HG02840 (cell line): ENCODE measurements around the gene NINL.
"Not testable (repeated sequence)": the region's sequence is repeated elsewhere in the genome, so short reads cannot be mapped to it uniquely, and the experiment has no call there.

Experiments used
- ATAC-seq: cut with Tn5 transposase; IDR thresholded peaks from one replicate; pipeline ENCODE4 v1.9.1; 2021; ENCODE audit warnings: mild to moderate bottlenecking, moderate library complexity, moderate number of reproducible peaks; ENCODE audit not compliant: unreplicated experiment, low FRiP score

NINL gene

DNA sequence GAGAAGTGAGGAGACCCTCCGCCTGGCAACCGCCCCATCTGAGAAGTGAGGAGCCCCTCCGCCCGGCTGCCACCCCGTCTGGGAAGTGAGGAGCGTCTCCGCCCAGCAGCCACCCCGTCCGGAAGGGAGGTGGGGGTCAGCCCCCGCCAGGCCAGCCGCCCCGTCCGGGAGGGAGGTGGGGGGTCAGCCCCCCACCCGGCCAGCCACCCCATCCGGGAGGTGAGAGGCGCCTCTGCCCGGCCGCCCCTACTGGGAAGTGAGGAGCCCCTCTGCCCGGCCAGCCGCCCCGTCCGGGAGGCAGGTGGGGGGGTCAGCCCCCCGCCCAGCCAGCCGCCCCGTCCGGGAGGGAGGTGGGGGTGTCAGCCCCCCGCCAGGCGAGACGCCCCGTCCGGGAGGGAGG is 23.6 kb downstream of the NINL start:
- ATAC-seq = not testable (repeated sequence)

DNA sequence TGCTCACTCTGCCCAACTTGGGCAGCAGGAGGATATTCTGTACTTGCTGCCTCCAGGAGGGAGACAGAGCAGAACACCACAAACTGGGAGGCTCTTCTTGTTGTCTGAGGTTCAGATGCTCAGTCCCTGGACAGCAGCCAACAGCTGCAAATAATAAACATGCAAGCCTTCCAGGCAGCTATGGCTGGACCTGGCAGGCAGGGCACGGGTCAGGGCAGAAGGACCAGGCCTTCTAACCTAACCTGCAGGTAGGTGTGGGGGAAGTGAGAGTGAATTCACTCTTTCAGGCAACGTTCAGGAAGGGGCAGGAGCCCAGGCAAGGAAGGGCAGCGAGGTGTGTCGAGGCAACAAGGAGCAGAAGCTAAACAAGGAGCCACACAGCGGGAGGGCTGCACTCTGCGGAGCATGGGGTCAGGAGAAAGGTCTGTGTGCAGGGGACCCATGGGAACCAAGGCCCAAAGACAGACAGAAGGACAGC is 31.5 kb downstream of the NINL start:
- ATAC-seq = no peak

DNA sequence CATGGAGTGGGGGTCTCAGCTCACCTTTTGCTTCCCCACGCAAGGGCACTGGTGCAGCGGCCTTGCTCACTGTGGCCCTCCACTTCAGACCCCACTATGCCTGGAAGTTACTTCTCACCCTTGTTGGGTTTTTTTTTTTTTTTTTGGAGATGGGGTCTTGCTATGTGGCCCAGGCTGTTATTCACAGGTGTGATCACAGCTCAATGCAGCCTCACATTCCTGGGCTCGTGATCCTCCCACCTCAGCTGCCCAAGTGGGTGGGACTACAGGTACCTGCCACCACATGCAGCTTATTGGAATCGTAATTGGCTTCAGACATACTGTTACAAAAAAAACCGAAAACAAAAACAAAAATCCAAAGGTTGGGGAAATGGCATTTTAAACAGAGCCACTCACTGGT is 32.4 kb downstream of the NINL start:
- no peak for ATAC-seq

DNA sequence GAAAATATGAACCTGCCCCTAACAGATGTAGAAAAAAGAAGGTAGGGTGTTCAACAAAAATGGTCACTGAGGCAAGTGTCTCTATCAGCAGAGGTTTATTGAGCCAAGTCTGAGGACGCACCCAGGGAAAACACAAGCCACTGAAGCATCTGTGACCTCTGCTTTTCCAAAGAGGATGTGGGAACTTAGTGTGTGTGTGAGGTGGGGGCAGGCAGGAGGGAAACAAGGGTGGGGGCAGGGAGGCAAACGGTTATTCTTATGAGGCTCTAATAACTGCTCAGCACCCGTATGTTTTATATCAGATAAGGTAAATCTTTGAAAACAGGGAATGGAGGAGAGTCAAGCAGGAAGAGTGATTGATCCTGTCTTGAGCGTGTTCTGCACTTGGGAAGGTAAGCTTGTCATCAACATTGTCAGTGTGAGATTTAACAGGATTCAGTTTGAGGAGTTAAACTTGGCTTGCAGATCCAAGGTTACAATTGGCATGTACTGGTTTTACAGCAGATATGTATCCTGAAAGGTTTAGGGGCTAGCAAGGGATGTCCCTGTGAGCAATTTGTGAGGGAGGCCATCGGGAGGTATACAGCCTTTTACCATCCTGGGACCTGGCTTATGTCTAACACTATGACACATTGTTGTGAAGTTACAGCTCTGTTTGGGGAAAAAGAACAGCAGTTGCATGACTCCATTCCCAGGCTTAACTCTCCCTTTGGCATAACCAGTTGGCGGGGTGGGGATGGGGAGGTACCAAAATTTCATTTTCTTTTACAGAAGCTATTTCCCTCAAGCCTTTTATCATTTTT is 33.7 kb downstream of the NINL start:
- no peak for ATAC-seq

DNA sequence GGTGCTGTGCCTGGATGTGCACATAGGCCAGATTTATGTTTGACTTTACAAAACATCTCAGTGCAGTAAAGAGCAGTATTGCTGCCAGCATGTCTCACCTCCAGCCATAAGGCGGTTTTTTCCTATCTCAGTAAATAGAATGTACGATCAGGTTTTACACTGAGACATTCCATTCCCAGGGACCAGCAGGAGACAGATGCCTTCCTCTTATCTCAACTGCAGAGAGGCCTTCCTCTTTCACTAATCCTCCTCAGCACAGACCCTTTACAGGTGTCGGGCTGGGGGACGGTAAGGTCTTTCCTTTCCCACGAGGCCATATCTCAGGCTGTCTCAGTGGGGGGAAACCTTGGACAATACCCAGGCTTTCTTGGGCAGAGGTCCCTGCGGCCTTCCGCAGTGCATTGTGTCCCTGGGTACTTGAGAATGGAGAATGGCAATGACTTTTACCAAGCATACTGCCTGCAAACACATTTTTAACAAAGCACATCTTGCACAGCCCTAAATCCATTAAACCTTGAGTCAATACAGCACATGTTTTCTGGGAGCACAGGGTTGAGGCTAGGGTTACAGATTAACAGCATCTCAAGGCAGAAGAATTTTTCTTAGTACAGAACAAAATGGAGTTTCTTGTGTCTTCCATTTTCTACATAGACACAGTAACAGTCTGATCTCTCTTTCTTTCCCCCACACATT is 34.5 kb downstream of the NINL start:
- ATAC-seq = not testable (repeated sequence)

DNA sequence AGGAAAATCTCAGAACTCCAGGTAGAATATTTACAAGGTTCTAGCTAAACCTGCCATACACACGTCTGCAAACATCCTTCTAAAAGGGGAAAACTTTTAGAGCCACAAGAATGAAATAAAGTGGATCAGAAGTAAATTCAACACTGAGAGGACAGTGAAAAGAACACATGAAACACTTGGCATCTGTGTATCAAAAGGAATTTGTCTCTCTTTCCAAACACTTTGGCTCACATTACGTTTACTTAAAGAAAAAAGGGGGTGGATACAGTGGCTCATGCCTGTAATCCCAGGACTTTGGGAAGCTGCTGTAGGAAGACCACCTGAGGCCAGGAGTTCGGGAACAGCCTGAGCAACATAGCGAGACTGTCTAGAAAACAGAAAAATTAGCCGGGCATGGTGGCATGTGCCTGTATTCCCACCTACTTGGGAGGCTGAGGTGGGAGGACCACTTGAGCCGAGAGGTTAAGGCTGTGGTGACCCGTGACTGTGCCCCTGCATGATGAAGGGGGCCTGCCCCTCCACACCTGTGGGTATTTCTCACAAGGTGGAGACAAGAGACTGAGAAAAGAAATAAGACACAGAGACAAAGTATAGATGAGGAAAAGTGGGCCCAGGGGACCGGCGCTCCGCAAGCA is 35.4 kb downstream of the NINL start:
- ATAC-seq = no peak

DNA sequence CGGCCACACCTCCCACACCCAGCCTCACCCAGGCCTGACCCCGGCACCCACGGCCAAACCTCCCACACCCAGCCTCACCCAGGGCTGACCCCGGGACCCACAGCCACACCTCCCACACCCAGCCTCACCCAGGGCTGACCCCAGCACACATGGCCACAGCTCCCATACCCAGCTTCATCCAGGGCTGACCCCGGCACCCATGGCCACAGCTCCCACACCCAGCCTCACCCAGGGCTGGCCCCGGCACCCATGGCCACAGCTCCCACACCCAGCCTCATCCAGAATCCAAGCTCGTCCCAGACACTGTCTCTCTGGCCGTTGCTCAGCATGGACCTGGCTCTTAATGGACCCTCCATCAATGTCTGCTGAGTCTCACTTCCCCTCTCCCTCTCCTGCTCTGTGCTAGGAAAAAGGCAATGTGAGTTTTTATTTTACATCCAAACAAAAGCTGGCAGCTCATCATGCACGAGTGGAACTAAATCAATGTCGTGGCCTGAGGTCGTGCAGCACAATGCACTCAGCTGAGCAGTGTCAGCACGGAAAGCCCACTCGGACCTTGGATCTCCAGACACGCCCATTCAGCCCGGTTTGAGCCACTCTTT is 36.1 kb downstream of the NINL start:
- ATAC-seq = no peak

DNA sequence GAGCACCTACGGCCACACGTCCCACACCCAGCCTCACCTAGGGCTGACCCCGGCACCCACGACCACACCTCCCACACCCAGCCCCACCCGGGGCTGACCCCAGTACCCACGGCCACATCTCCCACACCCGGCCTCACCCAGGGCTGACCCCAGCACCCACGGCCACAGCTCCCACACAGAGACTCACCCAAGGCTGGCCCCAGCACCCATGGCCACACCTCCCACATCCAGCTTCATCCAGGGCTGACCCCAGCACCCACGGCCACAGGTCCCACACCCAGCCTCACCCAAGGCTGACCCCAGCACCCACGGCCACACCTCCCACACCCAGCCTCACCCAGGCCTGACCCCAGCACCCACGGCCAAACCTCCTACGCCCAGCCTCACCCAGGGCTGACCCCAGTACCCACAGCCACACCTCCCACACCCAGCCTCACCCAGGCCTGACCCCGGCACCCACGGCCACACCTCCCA is 36.7 kb downstream of the NINL start:
- no peak for ATAC-seq

DNA sequence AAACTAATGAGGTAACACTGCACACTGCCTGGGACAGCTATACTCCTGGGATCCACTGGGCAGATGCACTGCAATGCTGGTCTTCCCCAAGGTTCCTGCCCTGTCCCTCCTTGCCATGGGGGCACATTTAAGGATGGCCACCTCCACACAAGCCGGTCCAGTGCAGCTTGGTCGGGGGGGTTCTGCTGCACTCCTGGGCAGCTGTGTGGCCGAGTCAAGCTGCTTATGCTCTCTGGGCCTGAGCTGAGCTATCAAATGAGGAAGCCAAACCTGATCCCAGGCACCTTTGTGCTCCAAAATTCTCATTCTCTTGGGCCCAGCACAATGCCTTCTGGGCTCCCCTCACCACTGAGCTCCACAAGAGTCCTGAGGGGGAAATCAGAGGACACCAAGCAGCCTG is 37.3 kb downstream of the NINL start:
- ATAC-seq = no peak

DNA sequence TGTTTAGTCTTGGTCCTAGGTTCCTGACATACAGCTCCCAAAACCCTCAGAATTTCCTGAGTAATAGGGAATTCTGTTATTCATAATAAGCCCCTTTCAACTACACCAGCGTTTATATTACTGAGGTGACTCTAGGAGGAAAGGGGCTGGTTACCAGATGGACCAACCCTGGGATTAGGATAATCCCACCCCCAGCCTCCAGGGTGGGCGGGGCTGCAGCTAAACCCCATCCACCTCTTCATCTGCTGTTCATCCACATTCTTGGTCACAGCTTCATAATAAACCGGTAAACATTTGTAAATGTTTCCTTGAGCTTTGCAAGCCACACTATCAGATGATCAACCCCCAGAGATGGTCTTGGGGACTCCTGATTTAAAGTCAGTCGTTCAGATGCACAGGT is 38.3 kb downstream of the NINL start:
- no peak for ATAC-seq

DNA sequence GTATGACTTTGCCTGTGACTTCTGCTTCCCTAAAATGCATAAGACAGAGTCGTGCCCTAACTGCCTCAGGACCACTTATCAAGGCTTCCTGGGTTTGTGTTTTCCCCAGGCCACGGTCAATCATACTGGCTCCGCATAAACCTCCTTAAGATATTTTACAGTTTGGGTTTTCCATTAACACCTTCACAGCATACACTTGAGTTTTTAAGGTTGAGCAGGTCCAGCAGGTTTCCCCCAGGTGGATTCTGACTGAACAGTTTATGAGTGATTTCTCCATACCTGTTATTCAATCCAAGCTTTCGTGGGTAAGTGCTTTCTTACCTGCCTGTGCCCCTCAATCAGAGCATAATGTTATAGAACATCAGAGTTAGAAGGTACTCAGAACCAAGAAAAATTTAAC is 39.3 kb downstream of the NINL start:
- ATAC-seq = no peak

DNA sequence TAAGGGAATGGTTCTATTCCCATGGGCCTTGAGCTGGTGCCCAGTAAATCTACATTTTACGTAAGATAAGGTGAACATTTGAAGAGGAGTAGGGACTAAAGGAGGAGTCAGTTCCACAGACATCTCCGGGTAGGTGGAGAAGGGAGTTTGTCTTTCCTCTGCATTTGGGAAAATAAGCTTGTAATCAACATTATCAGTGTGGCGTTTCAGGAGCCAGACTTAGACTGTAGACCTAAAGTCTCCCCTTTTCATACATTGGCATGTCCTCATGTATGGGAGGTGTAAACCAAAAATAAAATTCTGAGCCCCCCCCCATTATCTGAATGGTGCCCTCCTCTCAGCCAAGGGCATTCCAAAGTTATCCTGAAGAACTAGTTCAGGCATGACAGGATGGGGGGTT is 40.2 kb downstream of the NINL start:
- ATAC-seq = no peak

DNA sequence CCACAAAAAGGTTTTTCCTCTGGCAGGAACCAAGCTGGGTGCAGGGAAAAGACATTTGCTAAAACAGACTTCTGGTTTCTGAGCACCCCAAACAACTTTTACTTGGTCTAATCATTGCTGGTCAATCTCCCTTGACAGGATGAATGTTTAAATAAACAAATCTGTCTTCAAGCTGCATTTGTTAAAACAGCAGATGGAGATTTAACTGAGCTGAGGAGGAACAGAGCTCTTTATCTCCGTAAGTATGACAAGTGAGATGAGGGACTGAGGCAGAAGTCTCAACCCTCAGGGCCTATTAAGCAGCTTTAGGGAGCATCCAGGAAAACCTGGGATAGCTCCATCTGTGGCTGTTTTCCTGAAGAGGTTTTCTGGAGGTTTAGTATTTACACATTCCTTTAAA is 40.6 kb downstream of the NINL start:
- no peak for ATAC-seq

DNA sequence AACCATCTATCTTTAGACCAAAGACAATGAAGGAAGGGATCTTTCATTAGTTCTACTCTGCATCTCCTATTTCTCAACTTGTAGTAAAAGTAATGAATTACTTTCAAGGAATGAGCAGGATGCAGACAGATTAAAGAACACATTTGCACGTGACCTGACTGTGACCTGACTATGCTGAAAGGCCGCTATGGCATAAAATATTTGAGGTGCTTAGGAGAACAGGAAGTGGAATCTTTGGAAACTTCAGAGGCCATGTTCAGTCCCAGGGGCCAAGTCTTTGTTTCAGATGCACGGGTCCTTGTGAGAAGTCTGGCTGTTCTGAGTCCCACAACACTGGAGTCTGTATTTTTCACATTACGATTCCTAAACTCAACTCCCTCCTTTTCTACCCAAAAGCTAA is 41.0 kb downstream of the NINL start:
- no peak for ATAC-seq

DNA sequence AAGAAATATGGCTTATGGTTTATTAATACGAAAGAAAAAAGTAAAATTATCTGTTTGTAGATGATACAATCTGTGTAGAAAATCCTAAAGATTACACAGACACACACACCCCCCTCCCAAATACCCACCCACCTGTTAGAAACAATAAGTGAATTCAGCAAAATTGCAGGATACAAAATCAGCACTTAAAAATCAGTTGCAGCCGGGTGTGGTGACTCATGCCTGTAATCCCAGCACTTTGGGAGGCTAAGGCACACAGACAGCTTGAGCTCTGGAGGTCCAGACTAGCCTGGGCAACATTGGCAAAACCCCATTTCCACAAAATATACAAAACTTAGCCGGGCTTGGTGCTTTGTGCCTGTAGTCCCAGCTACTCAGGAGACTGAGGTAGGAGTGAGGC is 42.3 kb downstream of the NINL start:
- no peak for ATAC-seq

DNA sequence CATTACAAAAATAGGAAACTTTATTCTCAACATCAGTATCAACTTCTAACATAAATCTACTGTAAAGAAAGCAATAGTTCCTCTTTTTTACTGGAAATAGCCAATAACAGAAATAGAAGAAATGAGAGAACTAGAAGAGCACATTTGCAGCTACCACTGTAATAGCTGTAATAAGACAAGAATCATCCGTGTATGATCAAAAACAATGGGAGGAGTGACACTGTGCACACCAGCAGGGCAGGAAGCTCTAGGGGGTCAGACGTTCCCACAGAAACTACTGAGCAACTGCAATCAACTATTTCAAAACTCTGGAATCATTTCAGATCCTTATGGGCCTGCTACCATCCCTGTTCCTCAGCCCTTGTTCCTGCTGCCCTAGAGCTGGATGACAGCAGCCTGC is 43.7 kb downstream of the NINL start:
- ATAC-seq = no peak

DNA sequence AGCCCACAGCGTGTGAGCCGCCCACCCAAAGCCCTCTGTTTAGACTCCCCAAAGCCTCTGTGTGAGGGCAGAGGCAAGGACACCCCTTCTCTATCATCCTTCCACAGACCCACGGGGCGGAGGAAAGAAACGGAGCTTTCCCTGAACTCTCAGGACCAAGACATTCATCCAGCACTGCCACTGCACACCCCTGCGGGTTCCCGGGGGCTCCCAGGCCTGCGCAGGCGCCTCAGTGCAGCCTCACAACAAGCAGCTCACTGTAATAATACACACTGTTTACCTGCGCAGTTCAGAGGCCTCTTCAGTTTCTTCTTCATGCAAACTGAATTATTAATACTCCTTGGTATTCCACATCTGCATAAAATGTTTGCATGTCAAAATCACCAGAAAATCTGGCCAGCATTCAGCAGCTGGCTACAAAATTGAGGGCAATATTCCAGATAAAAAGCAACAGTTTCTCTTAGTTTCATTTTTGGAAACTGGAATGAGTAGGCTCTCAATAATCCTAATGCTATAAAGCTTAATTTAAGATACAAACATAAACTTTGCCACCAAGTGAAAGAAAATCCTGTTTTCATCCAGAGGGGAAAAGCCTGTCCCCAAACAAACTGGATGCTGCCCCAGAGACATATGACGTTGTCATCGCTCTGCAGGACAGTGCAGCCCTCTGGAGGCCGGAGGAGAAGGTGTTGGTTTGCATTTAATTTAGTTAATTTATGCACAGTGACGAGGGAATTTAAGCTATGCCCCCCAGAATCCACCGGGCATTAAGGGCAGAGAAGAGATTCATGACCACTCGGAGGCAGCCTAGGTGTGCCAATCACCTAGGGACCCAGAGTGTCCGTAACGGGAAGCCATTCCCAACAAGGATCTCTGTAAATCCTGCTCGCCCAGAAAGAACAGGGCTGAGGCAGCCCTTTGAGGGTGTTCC is 45.3 kb downstream of the NINL start:
- no peak for ATAC-seq

DNA sequence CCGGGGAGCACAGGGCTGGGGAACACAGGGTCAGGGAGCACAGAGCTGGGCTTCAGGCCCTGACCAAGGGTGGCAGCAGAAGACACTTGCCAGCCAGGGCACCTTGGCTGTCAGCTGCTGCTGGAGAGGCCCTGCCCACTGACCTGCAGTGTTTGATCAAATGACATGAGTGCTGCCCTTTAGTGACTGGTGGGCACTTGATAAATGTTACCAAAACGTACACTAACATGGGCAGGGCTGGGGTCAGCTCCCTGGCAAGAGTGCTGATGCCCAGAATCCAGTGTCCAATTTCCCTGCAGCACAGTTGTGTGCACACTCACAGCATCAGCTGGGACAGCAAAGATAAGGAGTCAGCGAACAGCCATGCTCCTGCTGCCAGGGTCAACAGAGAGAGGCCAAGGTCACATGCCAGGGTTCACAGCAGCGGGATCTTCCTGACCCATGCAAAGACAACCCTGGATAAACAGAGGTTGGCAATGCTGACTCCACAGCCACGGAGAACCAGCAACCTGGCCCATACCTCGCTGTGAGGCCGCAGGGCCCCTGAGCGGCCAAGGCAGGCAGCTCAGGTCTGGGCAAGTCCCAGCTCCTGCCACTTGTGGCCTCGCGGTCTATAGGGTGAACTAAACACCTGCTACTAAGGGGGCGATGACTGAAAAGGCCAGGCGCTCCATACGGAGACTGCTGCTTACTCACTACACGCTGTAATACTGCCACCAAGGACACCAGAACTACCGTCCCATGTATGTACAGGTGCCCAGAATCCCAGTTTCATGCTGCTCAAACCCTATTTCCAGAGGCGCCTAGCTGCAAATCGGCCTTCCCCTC is 46.3 kb downstream of the NINL start:
- ATAC-seq = no peak

DNA sequence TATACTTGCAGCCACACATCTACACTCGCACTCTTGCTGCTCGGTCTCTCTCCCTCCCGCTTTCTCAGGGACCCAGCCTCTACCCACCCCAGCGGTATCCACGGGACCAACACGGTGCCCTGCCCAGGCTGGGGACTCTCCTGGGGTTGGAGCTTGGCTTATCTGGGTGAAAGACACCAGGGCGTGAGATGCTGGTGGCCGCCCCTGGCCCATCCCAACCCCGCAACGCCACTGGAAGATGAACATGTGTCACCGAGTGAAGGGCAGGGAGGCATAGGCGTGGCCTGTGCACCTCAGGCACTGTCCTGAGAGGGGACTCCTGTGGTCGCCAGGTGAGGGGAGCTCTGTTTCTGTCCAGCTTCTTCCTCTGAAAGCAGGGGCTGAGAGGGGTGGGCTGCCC is 47.4 kb downstream of the NINL start:
- ATAC-seq = no peak
